ENCODE measurements around the gene CD70.

GRCh38 chr19:6626764-6627163 is 35.8 kb upstream of the CD70 start:
- TF ChIP-seq POLR2A (IDR thresholded peaks at IDR 0.05; ENCODE audit: control extremely low read depth in 1 of 2, low read depth in 2 of 2, low read length in 2 of 2), result no peak
- TF ChIP-seq EZH2 (IDR thresholded peaks at IDR 0.05; ENCODE audit: low read depth, low read length, severe bottlenecking), result no peak
- TF ChIP-seq, protein P1, sequence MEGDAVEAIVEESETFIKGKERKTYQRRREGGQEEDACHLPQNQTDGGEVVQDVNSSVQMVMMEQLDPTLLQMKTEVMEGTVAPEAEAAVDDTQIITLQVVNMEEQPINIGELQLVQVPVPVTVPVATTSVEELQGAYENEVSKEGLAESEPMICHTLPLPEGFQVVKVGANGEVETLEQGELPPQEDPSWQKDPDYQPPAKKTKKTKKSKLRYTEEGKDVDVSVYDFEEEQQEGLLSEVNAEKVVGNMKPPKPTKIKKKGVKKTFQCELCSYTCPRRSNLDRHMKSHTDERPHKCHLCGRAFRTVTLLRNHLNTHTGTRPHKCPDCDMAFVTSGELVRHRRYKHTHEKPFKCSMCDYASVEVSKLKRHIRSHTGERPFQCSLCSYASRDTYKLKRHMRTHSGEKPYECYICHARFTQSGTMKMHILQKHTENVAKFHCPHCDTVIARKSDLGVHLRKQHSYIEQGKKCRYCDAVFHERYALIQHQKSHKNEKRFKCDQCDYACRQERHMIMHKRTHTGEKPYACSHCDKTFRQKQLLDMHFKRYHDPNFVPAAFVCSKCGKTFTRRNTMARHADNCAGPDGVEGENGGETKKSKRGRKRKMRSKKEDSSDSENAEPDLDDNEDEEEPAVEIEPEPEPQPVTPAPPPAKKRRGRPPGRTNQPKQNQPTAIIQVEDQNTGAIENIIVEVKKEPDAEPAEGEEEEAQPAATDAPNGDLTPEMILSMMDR (IDR thresholded peaks at IDR 0.05; ENCODE audit: control extremely low read depth in 1 of 3, insufficient read depth in 1 of 3, low read depth in 1 of 3, low read length in 3 of 3), result no peak
- no peak for TF ChIP-seq RAD21 (IDR thresholded peaks at IDR 0.05 in 1 of 2, conservative IDR thresholded peaks at IDR 0.05 in 1 of 2; ENCODE audit: low read depth in 2 of 2, low read length in 2 of 2)
- no peak for TF ChIP-seq TAF1 (IDR thresholded peaks at IDR 0.05; ENCODE audit: low read depth, low read length)
- TF ChIP-seq POU5F1 (IDR thresholded peaks at IDR 0.05; ENCODE audit: low read depth, low read length), result no peak
- no peak for TF ChIP-seq CREB1 (IDR thresholded peaks at IDR 0.05)
- no peak for TF ChIP-seq CHD2 (IDR thresholded peaks at IDR 0.05; ENCODE audit: low read length)
- TF ChIP-seq JUN (IDR thresholded peaks at IDR 0.05; ENCODE audit: low read depth, low read length), result no peak
